ENCODE data around the gene CTDNEP1. TPM values are rescaled to one million over a fixed set of nuclear protein-coding genes. Genes with fewer than 3 reads are reported as not detected.

The CTDNEP1 gene
- total RNA-seq, 2 donors from 2014 or later, result 33.5 to 44.8 TPM

DNA sequence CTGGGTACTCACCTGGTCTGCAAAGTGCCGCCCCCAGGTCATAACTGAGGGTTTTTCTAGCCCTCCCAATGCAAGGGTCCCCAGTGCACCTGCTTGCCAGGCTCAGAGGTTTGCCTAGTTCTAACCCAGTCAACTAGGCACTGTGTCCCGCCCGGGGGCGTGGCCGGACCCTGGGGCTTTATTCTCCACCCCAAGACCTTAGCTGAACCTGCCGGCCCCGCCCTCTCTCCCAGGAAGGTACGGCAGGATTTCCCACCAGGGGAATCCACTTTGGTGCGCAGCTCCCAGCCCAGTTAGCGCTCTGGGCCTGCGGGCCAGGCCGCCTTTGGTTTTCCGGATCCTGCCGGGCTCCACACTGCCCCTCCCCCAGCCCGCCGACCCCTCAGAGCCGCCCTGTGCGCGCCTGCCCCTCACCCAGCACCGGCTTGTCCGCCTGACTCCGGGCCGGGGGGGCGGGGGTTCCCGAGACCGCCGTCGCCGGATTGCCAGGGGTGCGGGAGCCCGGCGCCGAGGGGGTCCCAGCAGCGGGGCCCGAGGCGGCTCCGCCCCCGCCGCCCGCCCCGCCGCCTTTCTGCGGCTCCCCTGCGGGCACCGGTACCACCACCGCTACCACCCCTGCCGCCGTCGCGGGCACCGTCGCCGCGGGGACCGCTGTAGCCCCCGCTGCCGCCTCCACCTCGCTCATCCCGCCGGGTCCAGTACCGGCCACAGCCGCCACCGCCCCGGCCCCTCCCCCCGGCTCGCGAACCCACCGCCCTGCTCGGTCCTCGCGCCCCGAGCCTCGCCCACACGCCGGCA lies 42.5 kb upstream of the CTDNEP1 start:
- TF ChIP-seq, protein P1, sequence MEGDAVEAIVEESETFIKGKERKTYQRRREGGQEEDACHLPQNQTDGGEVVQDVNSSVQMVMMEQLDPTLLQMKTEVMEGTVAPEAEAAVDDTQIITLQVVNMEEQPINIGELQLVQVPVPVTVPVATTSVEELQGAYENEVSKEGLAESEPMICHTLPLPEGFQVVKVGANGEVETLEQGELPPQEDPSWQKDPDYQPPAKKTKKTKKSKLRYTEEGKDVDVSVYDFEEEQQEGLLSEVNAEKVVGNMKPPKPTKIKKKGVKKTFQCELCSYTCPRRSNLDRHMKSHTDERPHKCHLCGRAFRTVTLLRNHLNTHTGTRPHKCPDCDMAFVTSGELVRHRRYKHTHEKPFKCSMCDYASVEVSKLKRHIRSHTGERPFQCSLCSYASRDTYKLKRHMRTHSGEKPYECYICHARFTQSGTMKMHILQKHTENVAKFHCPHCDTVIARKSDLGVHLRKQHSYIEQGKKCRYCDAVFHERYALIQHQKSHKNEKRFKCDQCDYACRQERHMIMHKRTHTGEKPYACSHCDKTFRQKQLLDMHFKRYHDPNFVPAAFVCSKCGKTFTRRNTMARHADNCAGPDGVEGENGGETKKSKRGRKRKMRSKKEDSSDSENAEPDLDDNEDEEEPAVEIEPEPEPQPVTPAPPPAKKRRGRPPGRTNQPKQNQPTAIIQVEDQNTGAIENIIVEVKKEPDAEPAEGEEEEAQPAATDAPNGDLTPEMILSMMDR (IDR thresholded peaks at IDR 0.05), result no peak
- peak in 1 of 3 donors; percentile 6 for TF ChIP-seq POLR2A (IDR thresholded peaks at IDR 0.05)
- H3K36me3 ChIP-seq (replicated peaks in 1 of 2; ENCODE audit: insufficient read depth in 1 of 2, low read depth in 2 of 2), result no peaks in the 10 kb centered on the region
- no peaks in the 10 kb centered on the region for H3K9me3 ChIP-seq
- DNase-seq, result peak; percentile 46 to 74 (median 49)
- no peaks in the 10 kb centered on the region for H3K27me3 ChIP-seq
- intact Hi-C loops (cut with DNase I), result no loop called here
- H3K27ac ChIP-seq, result no peak overlapping the region
- ATAC-seq, result no peak
- WGBS, 2 donors, result 12 to 20% methylated on average over 1 to 32 of the region's 75 CpGs
- peaks cover 32% of the 10 kb centered on the region for H3K4me1 ChIP-seq
- no peak overlapping the region for H3K4me3 ChIP-seq

DNA sequence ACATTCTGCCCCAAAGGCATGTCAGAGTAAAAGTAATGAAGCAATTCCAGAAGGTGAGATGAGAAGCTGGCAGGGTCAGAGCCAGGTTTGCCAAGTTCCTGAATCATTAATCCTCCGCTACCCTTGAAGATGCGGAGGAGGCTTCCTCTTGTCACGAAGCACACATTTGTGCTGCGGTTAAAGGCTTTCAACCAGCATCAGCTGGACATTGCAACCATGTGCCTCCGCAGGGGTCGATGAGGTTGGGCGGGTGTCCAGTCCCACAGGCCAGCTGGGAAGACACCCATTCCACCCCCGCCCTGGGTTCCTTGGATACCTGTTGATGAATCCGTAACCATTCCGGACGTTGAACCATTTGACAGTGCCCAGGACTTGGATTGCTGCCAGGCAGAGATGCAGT lies 41.6 kb upstream of the CTDNEP1 start:
- Histone ChIP-seq H3K4me3 (no peak overlapping the region), H3K9me3 (no peaks in the 10 kb centered on the region), H3K36me3 (replicated peaks in 1 of 2; ENCODE audit: insufficient read depth in 1 of 2, low read depth in 2 of 2) (no peaks in the 10 kb centered on the region), H3K27me3 (no peaks in the 10 kb centered on the region), H3K4me1 (peaks cover 32% of the 10 kb centered on the region), H3K27ac (no peak overlapping the region)
- 44 to 82% methylated on average over 3 to 11 of the region's 11 CpGs for WGBS, 2 donors
- peak in 1 of 4 donors; percentile 29 for DNase-seq
- no peak for TF ChIP-seq POLR2A (IDR thresholded peaks at IDR 0.05)
- TF ChIP-seq, protein P1 (IDR thresholded peaks at IDR 0.05), result no peak
- intact Hi-C loops (cut with DNase I), result no loop called here
- ATAC-seq, result no peak

DNA sequence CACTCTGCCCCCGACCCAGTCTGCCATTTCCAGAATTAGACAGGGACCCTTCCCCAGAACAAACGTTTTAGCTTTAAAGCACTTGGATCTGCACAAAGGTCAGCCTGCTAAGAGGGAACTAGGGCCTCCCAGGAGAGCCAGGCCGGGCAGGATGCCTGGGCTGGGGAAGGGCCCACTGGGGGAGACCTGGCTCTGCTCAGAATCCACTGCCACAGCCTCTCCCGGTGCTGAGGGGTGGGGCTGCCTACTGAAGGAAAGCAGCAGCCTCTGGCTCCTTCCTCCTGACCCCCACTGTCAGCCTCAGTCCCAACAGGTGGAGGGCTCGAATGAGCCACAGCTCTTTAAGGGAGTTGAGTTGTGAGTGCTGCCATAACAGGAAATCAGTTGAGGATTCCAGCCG lies 41.2 kb upstream of the CTDNEP1 start:
- Histone ChIP-seq H3K4me3 (no peak overlapping the region), H3K27ac (no peak overlapping the region), H3K9me3 (no peaks in the 10 kb centered on the region), H3K4me1 (peaks cover 32% of the 10 kb centered on the region), H3K36me3 (replicated peaks in 1 of 2; ENCODE audit: insufficient read depth in 1 of 2, low read depth in 2 of 2) (no peaks in the 10 kb centered on the region), H3K27me3 (no peaks in the 10 kb centered on the region)
- 51 to 56% methylated on average over 2 to 6 of the region's 6 CpGs for WGBS, 2 donors
- no peak for TF ChIP-seq POLR2A (IDR thresholded peaks at IDR 0.05)
- TF ChIP-seq, protein P1 (IDR thresholded peaks at IDR 0.05), result no peak
- ATAC-seq, result no peak
- intact Hi-C loops (cut with DNase I), result no loop called here
- no peak for DNase-seq

DNA sequence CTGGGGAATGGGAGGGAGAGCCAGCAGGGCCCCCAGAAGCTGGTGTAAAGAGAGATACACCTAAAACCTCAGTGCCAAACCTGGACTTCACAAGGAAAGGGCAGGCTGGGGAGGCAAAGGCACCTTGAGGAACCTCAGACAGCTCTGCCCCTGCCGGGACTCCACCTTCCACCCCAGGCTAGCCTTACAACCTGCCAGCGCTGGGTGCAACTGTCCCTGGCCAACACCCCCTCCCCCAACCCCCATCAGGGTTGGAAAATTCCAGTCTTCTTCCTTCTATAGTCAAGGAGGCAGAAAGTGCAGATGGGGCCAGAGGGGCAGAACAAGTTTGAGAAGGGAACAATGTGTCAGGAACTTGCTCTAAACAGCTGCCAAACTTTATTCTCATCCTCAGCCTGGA lies 40.7 kb upstream of the CTDNEP1 start:
- H3K27me3 ChIP-seq, result no peaks in the 10 kb centered on the region
- TF ChIP-seq, protein P1 (IDR thresholded peaks at IDR 0.05), result no peak
- no peak for TF ChIP-seq POLR2A (IDR thresholded peaks at IDR 0.05)
- 65 to 85% methylated on average over 2 of the region's 2 CpGs for WGBS, 2 donors
- no peak for ATAC-seq
- intact Hi-C loops (cut with DNase I), result no loop called here
- H3K4me1 ChIP-seq, result peaks cover 32% of the 10 kb centered on the region
- no peak overlapping the region for H3K27ac ChIP-seq
- H3K4me3 ChIP-seq, result no peak overlapping the region
- DNase-seq, result no peak
- no peaks in the 10 kb centered on the region for H3K9me3 ChIP-seq
- no peaks in the 10 kb centered on the region for H3K36me3 ChIP-seq (replicated peaks in 1 of 2; ENCODE audit: insufficient read depth in 1 of 2, low read depth in 2 of 2)

DNA sequence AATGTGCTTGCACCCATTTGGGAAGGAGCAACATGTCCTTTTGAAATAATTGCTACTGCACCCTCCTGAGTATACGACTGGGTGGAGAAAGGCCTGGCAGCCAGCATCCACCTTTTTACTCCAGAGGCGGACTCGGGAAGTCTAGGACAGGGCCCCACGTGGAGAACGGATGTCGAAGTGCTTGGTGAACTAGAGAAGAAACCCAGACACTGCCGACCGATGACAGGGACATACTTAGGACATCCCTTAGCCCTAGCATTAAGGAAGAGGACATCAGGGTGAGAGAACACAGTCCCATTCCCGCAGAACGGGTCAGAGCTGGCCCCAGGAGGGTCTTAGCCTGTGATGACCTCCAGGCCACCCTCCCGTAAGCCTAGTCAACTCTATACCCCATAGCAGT lies 39.2 kb upstream of the CTDNEP1 start:
- H3K9me3 ChIP-seq, result no peaks in the 10 kb centered on the region
- no peak for DNase-seq
- 80 to 83% methylated on average over 11 of the region's 11 CpGs for WGBS, 2 donors
- ATAC-seq, result no peak
- no peak for TF ChIP-seq POLR2A (IDR thresholded peaks at IDR 0.05)
- TF ChIP-seq, protein P1 (IDR thresholded peaks at IDR 0.05), result no peak
- H3K4me3 ChIP-seq, result no peak overlapping the region
- no peak overlapping the region for H3K27ac ChIP-seq
- H3K36me3 ChIP-seq (replicated peaks in 1 of 2; ENCODE audit: insufficient read depth in 1 of 2, low read depth in 2 of 2), result no peaks in the 10 kb centered on the region
- H3K27me3 ChIP-seq, result no peaks in the 10 kb centered on the region
- peaks cover 21% of the 10 kb centered on the region for H3K4me1 ChIP-seq
- intact Hi-C loops (cut with DNase I), result no loop called here
